ENCODE measurements around the gene NRL.
A peak's percentile ranks its signal among the peaks of the same experiment; 100 is the strongest.

Gene NRL

DNA sequence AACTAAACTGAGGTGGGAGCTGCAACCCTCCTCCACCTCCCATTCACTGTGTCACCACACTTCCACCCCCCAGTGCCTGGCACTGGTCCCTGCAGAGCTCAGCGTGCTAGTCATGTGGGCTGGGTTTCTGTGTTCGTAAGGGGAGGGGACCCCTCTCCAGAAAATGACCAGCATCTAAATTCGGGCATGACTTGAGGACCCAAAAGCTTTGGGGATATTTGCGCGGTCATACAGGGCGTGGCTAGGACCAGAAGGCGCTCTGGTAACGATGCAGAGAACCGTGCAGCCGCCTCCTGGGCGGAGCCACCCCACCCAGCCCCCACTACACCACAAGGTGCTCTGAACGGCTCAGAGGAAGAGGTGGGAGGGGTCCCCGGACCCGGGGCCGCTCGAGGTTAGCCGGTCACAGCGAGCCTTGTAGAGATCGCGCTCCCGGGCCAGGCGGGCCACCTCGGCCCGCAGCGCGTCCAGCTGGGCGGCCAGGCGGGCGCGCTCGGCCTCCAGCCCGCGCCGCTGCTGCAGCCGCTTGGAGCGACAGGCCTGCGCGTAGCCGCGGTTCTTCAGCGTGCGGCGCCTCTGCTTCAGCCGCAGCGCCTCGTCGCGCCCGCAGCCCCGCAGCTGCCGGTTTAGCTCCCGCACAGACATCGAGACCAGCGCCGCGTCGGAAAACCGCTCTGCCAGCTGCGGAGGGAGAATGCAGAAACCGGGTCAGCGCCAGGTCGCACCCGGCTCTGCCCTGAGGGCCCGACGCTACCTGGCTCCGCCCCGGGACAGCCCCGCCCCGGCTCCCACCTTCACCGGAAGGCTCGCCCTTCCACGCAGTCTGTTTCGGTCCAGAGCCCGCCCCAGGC is 33.6 kb downstream of the NRL start:
- peak; percentile 42 for DNase-seq (ENCODE audit: low spot score)

GRCh38 chr14:24080142-24080530 is 34.6 kb downstream of the NRL start:
- DNase-seq (ENCODE audit: low spot score): no peak

- DNase-seq (ENCODE audit: low spot score): no peak
Observed at GRCh38 chr14:24079491-24080141, 35.1 kb downstream of the NRL start.

DNA sequence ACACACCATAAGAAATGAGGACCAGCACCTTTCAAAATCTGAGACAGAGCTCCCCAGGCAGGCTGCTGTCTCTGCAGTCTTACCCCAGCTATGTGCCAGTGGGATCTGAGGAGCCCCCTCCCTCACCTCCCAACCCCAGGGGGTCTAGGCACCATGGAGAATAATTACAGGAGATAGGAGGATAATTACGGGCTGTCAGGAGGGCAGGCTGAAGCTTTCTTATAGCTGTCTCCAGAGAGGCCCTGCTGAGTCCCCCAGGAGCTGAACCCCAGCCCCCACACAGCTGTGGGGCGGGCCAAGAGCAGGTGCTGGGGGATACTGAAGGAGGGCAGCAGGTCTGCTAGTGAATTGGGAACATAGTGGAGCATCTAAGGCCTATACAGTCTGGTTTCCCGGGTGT is 36.6 kb downstream of the NRL start:
- DNase-seq (ENCODE audit: low spot score): no peak

DNA sequence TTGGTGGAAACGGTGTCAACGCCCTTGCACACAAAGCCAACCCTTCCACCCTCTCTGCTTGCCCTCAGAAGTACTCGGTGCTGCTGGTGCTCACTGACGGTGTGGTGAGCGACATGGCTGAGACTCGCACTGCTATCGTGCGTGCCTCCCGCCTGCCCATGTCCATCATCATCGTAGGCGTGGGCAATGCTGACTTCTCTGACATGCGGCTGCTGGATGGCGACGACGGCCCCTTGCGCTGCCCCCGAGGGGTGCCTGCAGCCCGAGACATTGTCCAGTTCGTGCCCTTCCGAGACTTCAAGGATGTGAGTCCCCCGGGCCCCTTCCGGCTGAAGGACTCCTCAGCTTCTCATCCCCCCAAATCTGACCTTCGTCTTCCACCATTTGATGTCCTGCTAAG is 37.7 kb downstream of the NRL start:
- no peak for DNase-seq (ENCODE audit: low spot score)

GRCh38 chr14:24076302-24076601 is 38.5 kb downstream of the NRL start:
- DNase-seq (ENCODE audit: low spot score): no peak

DNA sequence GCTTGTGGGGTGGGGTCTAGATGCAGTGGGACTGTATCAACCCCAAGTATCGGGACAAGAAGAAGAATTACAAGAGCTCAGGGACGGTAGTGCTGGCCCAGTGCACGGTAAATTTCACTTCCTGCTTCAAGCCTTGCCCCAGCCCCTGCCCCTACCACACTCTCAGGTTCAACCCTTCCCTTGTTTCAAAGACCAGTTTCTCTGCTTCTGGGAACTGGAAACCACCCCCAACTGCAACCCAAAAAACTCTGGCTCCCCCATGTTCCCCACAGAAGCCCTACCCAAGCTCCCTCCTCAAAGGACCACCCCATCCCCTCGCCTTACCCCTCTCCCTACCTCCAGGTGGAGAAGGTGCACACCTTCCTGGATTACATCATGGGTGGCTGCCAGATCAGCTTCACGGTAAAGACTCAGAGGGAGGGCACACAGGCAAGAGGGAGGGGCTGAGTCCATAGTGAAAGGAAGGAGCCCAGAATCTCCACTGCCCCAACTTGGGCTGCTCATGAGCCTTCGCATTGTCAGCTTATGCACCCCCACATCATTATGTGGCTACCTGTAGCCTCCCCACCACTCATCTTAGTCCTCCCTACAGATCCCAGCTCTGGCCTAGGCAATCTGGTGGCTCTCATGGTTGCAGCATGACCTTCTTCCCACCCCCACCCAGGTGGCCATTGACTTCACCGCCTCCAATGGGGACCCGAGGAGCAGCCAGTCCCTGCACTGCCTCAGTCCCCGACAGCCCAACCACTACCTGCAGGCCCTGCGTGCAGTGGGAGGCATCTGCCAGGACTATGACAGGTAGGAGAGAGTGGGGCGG is 39.1 kb downstream of the NRL start:
- DNase-seq (ENCODE audit: low spot score): no peak

DNA sequence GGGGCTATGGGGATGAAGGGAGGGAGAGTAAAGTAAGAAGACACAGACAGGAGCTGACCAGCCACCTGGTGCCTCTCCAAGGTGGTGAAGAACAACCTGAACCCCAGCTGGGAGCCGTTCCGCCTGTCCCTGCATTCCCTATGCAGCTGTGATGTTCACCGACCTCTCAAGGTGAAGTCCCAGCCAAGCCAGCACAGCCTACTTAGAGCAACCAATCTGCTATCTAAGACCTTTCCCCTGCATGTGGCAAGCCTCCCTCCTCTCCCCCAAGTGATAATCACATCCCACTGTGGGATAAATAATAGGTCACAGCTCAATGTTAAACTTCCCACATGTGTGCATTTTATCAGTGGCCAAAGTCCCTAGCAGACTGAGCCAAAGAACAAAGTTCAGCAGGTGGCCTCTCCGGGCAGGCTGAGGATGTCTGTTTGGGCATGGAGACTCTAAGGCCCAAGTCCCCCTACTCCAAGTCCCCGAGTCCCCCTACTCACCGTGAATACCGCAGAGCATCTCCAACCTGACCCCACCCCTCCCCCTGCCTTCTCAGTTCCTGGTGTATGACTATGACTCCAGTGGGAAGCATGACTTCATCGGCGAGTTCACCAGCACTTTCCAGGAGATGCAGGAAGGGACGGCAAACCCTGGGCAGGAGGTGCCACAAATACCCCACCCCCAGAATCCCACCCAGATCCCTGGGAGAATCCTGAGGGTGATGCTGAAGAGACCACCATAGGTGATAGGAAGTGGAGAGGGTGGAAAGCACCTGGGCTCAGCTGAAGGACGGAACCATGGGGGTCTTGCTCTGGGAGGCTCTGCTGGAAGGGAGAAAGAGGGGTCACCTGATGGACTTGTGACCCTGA is 39.9 kb downstream of the NRL start:
- DNase-seq (ENCODE audit: low spot score): no peak

- DNase-seq (ENCODE audit: low spot score): no peak
Observed at GRCh38 chr14:24072881-24073877, 41.6 kb downstream of the NRL start.

- no peak for DNase-seq (ENCODE audit: low spot score)
Observed at GRCh38 chr14:24072436-24072835, 42.3 kb downstream of the NRL start.

- no peak for DNase-seq (ENCODE audit: low spot score)
Observed at GRCh38 chr14:24071836-24072430, 42.8 kb downstream of the NRL start.

GRCh38 chr14:24071144-24071697 is 43.5 kb downstream of the NRL start, which contains the start of gene CPNE6:
Gene CPNE6 (plus strand): TSS chr14:24071562. CDS start chr14:24072937, 1,375 bp downstream.
- no peak for DNase-seq (ENCODE audit: low spot score)

DNA sequence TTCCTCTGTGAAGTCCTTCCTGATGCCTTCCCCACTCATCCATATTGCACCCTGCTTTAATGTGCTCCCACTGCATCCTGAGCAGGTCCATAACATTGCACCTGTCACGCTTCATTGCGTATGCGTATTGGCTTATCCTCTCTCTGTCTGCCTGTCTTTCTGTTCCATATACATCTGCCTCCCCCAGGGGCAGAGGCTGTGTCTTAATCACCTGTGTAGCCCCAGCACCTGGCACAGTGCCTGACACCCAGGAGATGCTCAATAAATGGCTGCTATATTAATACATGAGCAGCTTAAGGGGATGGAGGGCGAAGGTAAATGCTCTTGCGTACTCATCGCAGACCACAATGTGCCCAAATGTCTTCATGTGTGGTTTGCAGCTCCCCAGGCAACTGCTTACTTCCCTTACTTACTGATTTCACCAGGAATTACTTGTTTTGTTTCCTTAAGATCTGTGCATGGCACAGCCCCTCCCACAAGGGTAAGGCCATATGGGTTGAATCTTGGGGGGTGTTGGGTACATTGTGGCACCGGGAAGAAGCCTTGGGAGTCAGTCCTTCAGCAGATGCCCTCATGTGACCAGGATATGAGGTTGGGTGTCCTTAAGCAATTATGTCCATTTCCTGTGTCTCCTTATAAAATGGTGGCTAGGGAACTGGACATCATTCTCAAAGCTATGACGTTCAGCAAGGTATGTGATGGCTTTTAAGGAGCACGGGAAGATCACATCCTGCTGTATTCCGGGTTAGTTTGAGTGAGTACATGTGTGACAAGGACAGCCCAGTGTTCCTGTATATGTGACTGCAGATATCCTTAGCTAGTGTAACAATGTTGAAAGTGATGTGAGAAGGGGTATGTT is 44.2 kb downstream of the NRL start:
- DNase-seq (ENCODE audit: low spot score): no peak

GRCh38 chr14:24069411-24069735 is 45.4 kb downstream of the NRL start:
- no peak for DNase-seq (ENCODE audit: low spot score)

GRCh38 chr14:24068711-24069410 is 45.9 kb downstream of the NRL start:
- DNase-seq (ENCODE audit: low spot score): no peak

DNA sequence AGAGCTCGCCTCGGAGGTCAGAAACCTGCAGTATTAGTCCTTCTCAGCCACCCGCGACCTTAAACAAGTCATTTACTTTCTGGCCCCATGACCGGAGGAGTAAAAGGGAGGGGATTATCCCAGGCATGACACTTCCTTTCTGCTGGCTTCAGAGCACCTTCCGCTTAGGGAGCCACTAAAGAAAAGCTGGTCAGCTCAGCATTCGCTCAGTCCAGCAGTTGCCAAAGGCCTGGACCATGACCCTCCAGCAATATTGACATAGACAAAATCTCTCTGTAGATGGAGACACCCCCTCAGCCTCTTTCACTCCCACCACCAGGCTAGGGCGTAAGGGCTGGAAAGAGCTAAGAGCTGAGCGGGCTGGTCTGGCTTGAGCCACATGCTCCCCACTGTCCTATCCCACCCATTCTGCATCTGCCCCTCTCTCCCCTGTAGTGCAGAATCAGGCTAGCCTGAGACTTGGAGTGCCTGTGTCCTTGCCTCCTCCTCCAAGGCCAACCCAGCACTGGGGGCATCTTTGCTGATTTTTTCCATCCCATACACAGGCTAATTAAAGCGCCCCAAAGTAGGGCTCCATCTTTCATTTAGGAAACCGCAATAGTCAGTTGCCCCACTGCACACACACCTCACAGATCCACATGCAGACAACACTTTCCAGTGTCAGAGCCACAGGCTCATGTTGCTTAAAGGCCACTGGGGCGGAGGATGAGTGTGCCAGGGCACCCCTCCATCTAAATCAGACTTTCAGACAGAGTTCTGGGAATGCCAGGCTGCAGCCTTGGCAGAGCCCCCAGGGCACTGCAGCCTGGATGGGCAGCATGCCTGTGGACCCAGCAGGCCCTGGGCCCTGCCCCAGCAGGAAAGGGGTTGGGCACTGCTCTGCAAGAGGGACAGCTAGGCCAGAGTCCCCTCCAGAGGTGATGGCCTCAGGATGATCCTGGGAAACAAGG is 47.3 kb downstream of the NRL start:
- DNase-seq (ENCODE audit: low spot score): no peak

GRCh38 chr14:24066496-24067132 is 48.1 kb downstream of the NRL start:
- DNase-seq (ENCODE audit: low spot score): no peak

Measured in hematopoietic multipotent progenitor cell treated with erythropoietin and hydrocortisone succinate and interleukin-3 and kit ligand, for 15 days (in vitro differentiated cells).